ENCODE data around the gene AKR1C1. TPM values are rescaled to one million over a fixed set of nuclear protein-coding genes. Genes with fewer than 3 reads are reported as not detected.
A peak's percentile ranks its signal among the peaks of the same experiment; 100 is the strongest.
"Not testable (repeated sequence)": the region's sequence is repeated elsewhere in the genome, so short reads cannot be mapped to it uniquely, and the experiment has no call there.

The AKR1C1 gene
- 13.7 and 16.3 TPM in 2 replicates for total RNA-seq (2014; rRNA removed; shearing (Covaris generic))

GRCh38 chr10:4962876-4963814 lies at the start of gene AKR1C1:
Gene AKR1C1 (plus strand): TSS chr10:4963415. CDS start chr10:4963445, 30 bp downstream.
- DNase-seq (ENCODE audit: low spot score) = not testable (repeated sequence)

- DNase-seq (ENCODE audit: low spot score) = no peak
Measured at GRCh38 chr10:4914213-4914850, 48.9 kb upstream of the AKR1C1 start.

- DNase-seq (ENCODE audit: low spot score) = no peak
Measured at GRCh38 chr10:4916086-4916716, 47.0 kb upstream of the AKR1C1 start.

- no peak for DNase-seq (ENCODE audit: low spot score)
Measured at GRCh38 chr10:4918236-4918635, 45.0 kb upstream of the AKR1C1 start.

GRCh38 chr10:4924482-4924881 lies 38.7 kb upstream of the AKR1C1 start:
- not testable (repeated sequence) for DNase-seq (ENCODE audit: low spot score)

- DNase-seq (ENCODE audit: low spot score) = no peak
Measured at GRCh38 chr10:4926400-4926799, 36.8 kb upstream of the AKR1C1 start.

GRCh38 chr10:4931587-4931986 lies 31.6 kb upstream of the AKR1C1 start:
- DNase-seq (ENCODE audit: low spot score) = no peak

GRCh38 chr10:4934391-4934987 lies 28.7 kb upstream of the AKR1C1 start:
- no peak for DNase-seq (ENCODE audit: low spot score)

- no peak for DNase-seq (ENCODE audit: low spot score)
Measured at GRCh38 chr10:4937346-4937745, 25.9 kb upstream of the AKR1C1 start.

GRCh38 chr10:4939224-4940072 lies 23.8 kb upstream of the AKR1C1 start:
- DNase-seq (ENCODE audit: low spot score) = peak; percentile 9

GRCh38 chr10:4940073-4940428 lies 23.2 kb upstream of the AKR1C1 start:
- DNase-seq (ENCODE audit: low spot score) = not testable (repeated sequence)

- not testable (repeated sequence) for DNase-seq (ENCODE audit: low spot score)
Measured at GRCh38 chr10:4940909-4941308, 22.3 kb upstream of the AKR1C1 start.

- DNase-seq (ENCODE audit: low spot score) = peak; percentile 78
Measured at GRCh38 chr10:4941540-4942330, 21.5 kb upstream of the AKR1C1 start.

GRCh38 chr10:4942931-4943330 lies 20.3 kb upstream of the AKR1C1 start:
- DNase-seq (ENCODE audit: low spot score) = peak; percentile 12

- DNase-seq (ENCODE audit: low spot score) = not testable (repeated sequence)
Measured at GRCh38 chr10:4943416-4943815, 19.8 kb upstream of the AKR1C1 start.

- no peak for DNase-seq (ENCODE audit: low spot score)
Measured at GRCh38 chr10:4943821-4944220, 19.4 kb upstream of the AKR1C1 start.

GRCh38 chr10:4944841-4945240 lies 18.4 kb upstream of the AKR1C1 start:
- no peak for DNase-seq (ENCODE audit: low spot score)

GRCh38 chr10:4945766-4946717 lies 17.2 kb upstream of the AKR1C1 start:
- no peak for DNase-seq (ENCODE audit: low spot score)

Data from HT-29 (cell line).